Activated CD8-positive, alpha-beta T cell treated with anti-CD3 and anti-CD28 coated beads for 36 hours (primary cell): ENCODE data around the gene TM2D1. TPM values are rescaled to one million over a fixed set of nuclear protein-coding genes. Genes with fewer than 3 reads are reported as not detected.

Experiments used
- ATAC-seq: fragments of 200-7000 bp; cut with Tn5 transposase; one replicate; pipeline ENCODE4 v1.10.0; 2021; ENCODE audit warnings: mild to moderate bottlenecking, moderate library complexity
- CTCF ChIA-PET: fragments of 350-600 bp; sonication (Branson Sonifier 250); formaldehyde crosslinking; loops from one replicate; lab custom pipeline; 2021; ENCODE audit warnings: antibody characterized with exemption; lab: Charles Lee
- POLR2A ChIA-PET: fragments of 350-600 bp; sonication (Branson Sonifier 250); formaldehyde crosslinking; loops from one replicate; lab custom pipeline; 2021; ENCODE audit warnings: antibody characterized with exemption; lab: Charles Lee
- DNase-seq: peaks from one replicate; pipeline ENCODE4 v3.0.0-alpha.2; 2020
- H3K27ac Mint-ChIP-seq: one replicate; pipeline ENCODE4 v1.8.0; 2021; ENCODE audit warnings: mild to moderate bottlenecking, mixed read lengths
- H3K27me3 Mint-ChIP-seq: one replicate; pipeline ENCODE4 v1.8.0; 2021; ENCODE audit warnings: mixed read lengths
- H3K36me3 Mint-ChIP-seq: one replicate; pipeline ENCODE4 v1.8.0; 2021; ENCODE audit warnings: low read depth, mixed read lengths
- H3K4me1 Mint-ChIP-seq: one replicate; pipeline ENCODE4 v1.8.0; 2021; ENCODE audit warnings: low read depth, mixed read lengths
- H3K4me3 Mint-ChIP-seq: one replicate; pipeline ENCODE4 v1.8.0; 2021; ENCODE audit warnings: mild to moderate bottlenecking, moderate library complexity, mixed read lengths
- H3K9me3 Mint-ChIP-seq: one replicate; pipeline ENCODE4 v1.8.0; 2021; ENCODE audit warnings: mixed read lengths
- intact Hi-C: fragments of 100-400 bp; cut with micrococcal nuclease; formaldehyde crosslinking; loops from one replicate; pipeline ENCODE4 v1.10.0; 2022
- total RNA-seq, 2 experiments: library from RNA; stranded (reverse); gene quantifications; one replicate each; pipeline ENCODE4 v1.2.3, GENCODE V29; 2021
- TF ChIP-seq, protein P1 (sequence below): fragments of 200-600 bp; IDR thresholded peaks from one replicate; pipeline ENCODE4 v1.8.0; 2022; ENCODE audit warnings: antibody characterized with exemption, mild to moderate bottlenecking

TM2D1 gene
- total RNA-seq, 2 experiments from 2014 or later = 22.6 to 25.2 TPM

DNA sequence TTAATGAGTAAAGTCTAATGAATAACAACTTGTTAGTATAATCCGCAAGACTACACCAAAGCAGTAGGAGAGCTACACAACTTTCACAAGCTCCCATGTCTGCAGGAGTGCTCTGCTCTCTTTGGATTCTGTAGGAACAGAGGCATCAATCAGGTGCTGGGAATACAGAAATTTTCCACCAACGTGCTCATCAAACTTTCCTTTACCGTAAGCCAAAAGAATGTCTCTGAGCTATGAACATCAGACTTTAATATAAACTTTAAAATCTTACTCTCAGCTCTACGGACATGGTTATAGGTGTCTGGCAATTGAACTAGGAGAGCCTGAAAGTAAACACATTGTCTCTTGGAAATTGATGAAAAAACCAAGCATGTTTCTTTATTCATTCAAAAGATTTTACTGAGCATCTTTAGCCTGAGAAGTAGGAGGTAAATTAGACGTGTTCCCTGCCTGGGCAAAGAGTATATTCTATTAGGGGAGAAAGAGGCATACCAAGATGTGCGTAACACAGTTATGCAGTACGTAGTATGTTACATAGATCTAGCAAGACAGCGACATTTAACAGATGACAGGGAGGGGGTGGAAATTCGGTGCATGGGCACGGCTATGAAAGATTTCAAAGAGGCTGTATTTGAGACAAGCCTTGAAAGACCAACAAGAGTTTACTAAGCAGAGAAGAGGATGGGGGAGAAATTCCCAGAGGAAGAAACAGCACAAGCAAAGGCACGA lies 85.2 kb downstream of the TM2D1 start:
- no peak overlapping the region for H3K4me3 Mint-ChIP-seq
- H3K9me3 Mint-ChIP-seq = no peaks in the 10 kb centered on the region
- POLR2A ChIA-PET = interaction anchor here (0.6 kb wide), 1 partner anchor 47 kb away, joined by 4 read pairs; no protein-coding TSS in a partner anchor
- CTCF ChIA-PET = interaction anchor here (1.7 to 1.9 kb wide), 2 partner anchors 9 to 24 kb away, joined by 3 to 8 read pairs; no protein-coding TSS in a partner anchor
- intact Hi-C loops = no loop called here
- H3K36me3 Mint-ChIP-seq = no peaks in the 10 kb centered on the region
- H3K4me1 Mint-ChIP-seq = peaks cover 11% of the 10 kb centered on the region
- no peak overlapping the region for H3K27ac Mint-ChIP-seq
- H3K27me3 Mint-ChIP-seq = peaks cover 1% of the 10 kb centered on the region
- ATAC-seq = no peak
- TF ChIP-seq, protein P1, sequence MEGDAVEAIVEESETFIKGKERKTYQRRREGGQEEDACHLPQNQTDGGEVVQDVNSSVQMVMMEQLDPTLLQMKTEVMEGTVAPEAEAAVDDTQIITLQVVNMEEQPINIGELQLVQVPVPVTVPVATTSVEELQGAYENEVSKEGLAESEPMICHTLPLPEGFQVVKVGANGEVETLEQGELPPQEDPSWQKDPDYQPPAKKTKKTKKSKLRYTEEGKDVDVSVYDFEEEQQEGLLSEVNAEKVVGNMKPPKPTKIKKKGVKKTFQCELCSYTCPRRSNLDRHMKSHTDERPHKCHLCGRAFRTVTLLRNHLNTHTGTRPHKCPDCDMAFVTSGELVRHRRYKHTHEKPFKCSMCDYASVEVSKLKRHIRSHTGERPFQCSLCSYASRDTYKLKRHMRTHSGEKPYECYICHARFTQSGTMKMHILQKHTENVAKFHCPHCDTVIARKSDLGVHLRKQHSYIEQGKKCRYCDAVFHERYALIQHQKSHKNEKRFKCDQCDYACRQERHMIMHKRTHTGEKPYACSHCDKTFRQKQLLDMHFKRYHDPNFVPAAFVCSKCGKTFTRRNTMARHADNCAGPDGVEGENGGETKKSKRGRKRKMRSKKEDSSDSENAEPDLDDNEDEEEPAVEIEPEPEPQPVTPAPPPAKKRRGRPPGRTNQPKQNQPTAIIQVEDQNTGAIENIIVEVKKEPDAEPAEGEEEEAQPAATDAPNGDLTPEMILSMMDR = no peak
- DNase-seq = no peak

- Mint-ChIP-seq H3K9me3 (no peaks in the 10 kb centered on the region), H3K27me3 (peaks cover 1% of the 10 kb centered on the region), H3K36me3 (no peaks in the 10 kb centered on the region), H3K4me3 (no peak overlapping the region), H3K4me1 (peaks cover 11% of the 10 kb centered on the region), H3K27ac (no peak overlapping the region)
- intact Hi-C loops = no loop called here
- TF ChIP-seq, protein P1 = no peak
- POLR2A ChIA-PET = interaction anchor here (0.6 kb wide), 1 partner anchor 47 kb away, joined by 4 read pairs; no protein-coding TSS in a partner anchor
- DNase-seq (no peak), ATAC-seq (no peak)
- CTCF ChIA-PET = interaction anchor here (1.7 to 1.9 kb wide), 2 partner anchors 8 to 25 kb away, joined by 3 to 8 read pairs; no protein-coding TSS in a partner anchor
Observed at GRCh38 chr1:61638911-61639605, 85.9 kb downstream of the TM2D1 start.

DNA sequence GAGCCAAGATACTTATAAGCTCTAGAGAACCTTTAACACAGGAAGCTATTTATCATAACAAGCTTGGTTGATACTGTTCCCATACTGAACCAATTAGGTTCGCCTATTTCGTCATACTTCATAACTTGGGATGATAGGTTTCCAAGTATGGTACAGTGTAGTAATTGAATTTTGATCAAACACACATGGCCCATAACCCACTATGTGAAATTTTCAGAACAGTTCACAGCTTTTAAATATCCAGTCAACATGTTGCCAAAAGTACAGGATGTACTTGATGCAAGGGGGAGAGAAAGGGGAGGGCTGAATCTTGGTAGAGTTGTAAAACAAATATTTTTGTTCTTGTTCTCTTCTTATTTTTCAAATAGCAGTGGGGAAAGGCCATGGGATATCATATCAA lies 86.6 kb downstream of the TM2D1 start:
- intact Hi-C loops = no loop called here
- DNase-seq (no peak), ATAC-seq (no peak)
- H3K36me3 Mint-ChIP-seq = no peaks in the 10 kb centered on the region
- TF ChIP-seq, protein P1 = no peak
- peaks cover 11% of the 10 kb centered on the region for H3K4me1 Mint-ChIP-seq
- ChIA-PET CTCF (no interaction called here), POLR2A (no interaction called here)
- no peak overlapping the region for H3K4me3 Mint-ChIP-seq
- H3K27ac Mint-ChIP-seq = no peak overlapping the region
- H3K27me3 Mint-ChIP-seq = peaks cover 1% of the 10 kb centered on the region
- H3K9me3 Mint-ChIP-seq = no peaks in the 10 kb centered on the region

DNA sequence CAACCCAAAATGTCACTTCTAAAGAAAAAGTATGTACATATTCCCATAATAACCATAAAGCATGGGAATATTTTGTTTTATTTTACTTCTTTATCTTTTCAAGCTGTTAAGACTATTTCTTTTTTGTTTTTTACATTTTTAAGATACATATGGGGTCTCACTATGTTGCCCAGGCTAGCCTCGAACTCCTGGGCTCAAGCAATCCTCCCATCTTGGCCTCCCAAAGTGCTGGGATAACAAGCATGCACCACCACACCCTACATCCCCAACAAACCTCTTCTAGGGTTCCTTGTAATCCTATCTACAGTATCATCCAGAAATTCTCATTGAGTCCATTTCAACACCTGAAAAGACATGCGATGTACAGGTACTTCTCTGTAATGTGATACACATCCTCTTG lies 87.5 kb downstream of the TM2D1 start:
- no peak overlapping the region for H3K27ac Mint-ChIP-seq
- ChIA-PET CTCF (no interaction called here), POLR2A (no interaction called here)
- H3K36me3 Mint-ChIP-seq = no peaks in the 10 kb centered on the region
- no peaks in the 10 kb centered on the region for H3K9me3 Mint-ChIP-seq
- no peak for DNase-seq
- peaks cover 1% of the 10 kb centered on the region for H3K27me3 Mint-ChIP-seq
- no peak for ATAC-seq
- intact Hi-C loops = no loop called here
- TF ChIP-seq, protein P1 = no peak
- H3K4me3 Mint-ChIP-seq = no peak overlapping the region
- peaks cover 11% of the 10 kb centered on the region for H3K4me1 Mint-ChIP-seq

DNA sequence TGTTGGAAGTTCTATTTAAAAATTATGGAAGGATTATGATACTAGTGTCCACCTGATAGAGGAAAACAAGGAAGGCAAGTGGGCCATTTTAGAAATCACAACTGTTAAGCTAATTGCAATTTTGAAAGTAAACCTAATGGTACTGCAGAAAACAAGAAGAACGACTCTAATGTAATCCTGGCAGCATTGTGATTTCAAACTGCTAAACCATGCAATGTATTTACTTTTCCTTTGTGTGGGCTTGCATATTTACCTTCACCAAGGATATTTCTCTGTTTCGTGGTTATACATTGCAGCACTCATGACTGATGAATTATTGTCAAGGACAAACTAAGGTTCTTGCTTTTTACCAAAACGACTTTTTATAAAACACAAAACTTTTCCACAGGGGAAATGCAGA lies 88.1 kb downstream of the TM2D1 start:
- no peak for ATAC-seq
- H3K36me3 Mint-ChIP-seq = no peaks in the 10 kb centered on the region
- H3K4me3 Mint-ChIP-seq = no peak overlapping the region
- no peak for DNase-seq
- POLR2A ChIA-PET = no interaction called here
- no peaks in the 10 kb centered on the region for H3K9me3 Mint-ChIP-seq
- intact Hi-C loops = no loop called here
- peaks cover 10% of the 10 kb centered on the region for H3K4me1 Mint-ChIP-seq
- no peak overlapping the region for H3K27ac Mint-ChIP-seq
- H3K27me3 Mint-ChIP-seq = peaks cover under 1% of the 10 kb centered on the region
- TF ChIP-seq, protein P1 = no peak
- CTCF ChIA-PET = interaction anchor here (2.0 kb wide), 1 partner anchor 49 kb away, joined by 4 read pairs; no protein-coding TSS in a partner anchor
